ENCODE data around the gene ZHX3. TPM values are rescaled to one million over a fixed set of nuclear protein-coding genes. Genes with fewer than 3 reads are reported as not detected.

Gene ZHX3
- total and polyA plus RNA-seq, 2 donors (not counting 1 experiment from before 2014, with no cell fraction given): 4.3 to 22.2 TPM

GRCh38 chr20:41300886-41301285, 16.6 kb downstream of the ZHX3 start:
- Histone ChIP-seq H2AFZ (ENCODE audit: insufficient read depth, low read depth, low read length, poor library complexity, severe bottlenecking) (no peak overlapping the region), H3K4me2 (replicated peaks; ENCODE audit: low read depth, low read length, poor library complexity, severe bottlenecking) (no peak overlapping the region), H4K20me1 (ENCODE audit: control insufficient read depth, insufficient read depth, low read length, poor library complexity, severe bottlenecking) (no peaks in the 10 kb centered on the region), H3K27ac (ENCODE audit: low read length in 2 of 2) (no peak overlapping the region), H3K36me3 (replicated peaks in 1 of 2; ENCODE audit: control extremely low read depth in 1 of 2, control insufficient read depth in 1 of 2, extremely low read depth in 1 of 2, insufficient read depth in 2 of 2, low read length in 1 of 2) (no peaks in the 10 kb centered on the region), H3K4me1 (ENCODE audit: control insufficient read depth in 2 of 2, insufficient read depth in 2 of 2, low read length in 2 of 2) (peaks cover 8 to 10% of the 10 kb centered on the region in 2 donors), H3K27me3 (replicated peaks in 1 of 4; ENCODE audit: control extremely low read depth in 1 of 4, control insufficient read depth in 3 of 4, insufficient read depth in 4 of 4, low read length in 3 of 4) (no peaks in the 10 kb centered on the region), H3K9ac (ENCODE audit: low read length) (no peak overlapping the region), H3K79me2 (ENCODE audit: control insufficient read depth, insufficient read depth, low read length) (peaks cover 30% of the 10 kb centered on the region), H3K4me3 (ENCODE audit: control extremely low read depth in 1 of 5, extremely low read depth in 1 of 5, insufficient read depth in 1 of 5, low read depth in 2 of 5, low read length in 4 of 5) (no peak overlapping the region), H3K9me3 (ENCODE audit: control extremely low read depth in 1 of 3, control insufficient read depth in 2 of 3, insufficient read depth in 1 of 3, low read length in 2 of 3) (no peaks in the 10 kb centered on the region)
- no peak for DNase-seq
- ATAC-seq (ENCODE audit: low read depth): no peak
- 100% methylated on average over 4 of the region's 4 CpGs for WGBS (ENCODE audit: insufficient coverage)
- Mint-ChIP-seq H3K4me1 (peaks cover 4% of the 10 kb centered on the region), H3K27ac (no peak overlapping the region), H3K4me3 (no peak overlapping the region), H3K9me3 (ENCODE audit: insufficient read depth) (no peaks in the 10 kb centered on the region), H3K27me3 (no peaks in the 10 kb centered on the region)
- ChIA-PET CTCF (no interaction called here), POLR2A (no interaction called here)
- TF ChIP-seq, protein P1, sequence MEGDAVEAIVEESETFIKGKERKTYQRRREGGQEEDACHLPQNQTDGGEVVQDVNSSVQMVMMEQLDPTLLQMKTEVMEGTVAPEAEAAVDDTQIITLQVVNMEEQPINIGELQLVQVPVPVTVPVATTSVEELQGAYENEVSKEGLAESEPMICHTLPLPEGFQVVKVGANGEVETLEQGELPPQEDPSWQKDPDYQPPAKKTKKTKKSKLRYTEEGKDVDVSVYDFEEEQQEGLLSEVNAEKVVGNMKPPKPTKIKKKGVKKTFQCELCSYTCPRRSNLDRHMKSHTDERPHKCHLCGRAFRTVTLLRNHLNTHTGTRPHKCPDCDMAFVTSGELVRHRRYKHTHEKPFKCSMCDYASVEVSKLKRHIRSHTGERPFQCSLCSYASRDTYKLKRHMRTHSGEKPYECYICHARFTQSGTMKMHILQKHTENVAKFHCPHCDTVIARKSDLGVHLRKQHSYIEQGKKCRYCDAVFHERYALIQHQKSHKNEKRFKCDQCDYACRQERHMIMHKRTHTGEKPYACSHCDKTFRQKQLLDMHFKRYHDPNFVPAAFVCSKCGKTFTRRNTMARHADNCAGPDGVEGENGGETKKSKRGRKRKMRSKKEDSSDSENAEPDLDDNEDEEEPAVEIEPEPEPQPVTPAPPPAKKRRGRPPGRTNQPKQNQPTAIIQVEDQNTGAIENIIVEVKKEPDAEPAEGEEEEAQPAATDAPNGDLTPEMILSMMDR (IDR thresholded peaks at IDR 0.05): no peak
- no peak for TF ChIP-seq EZH2 (IDR thresholded peaks at IDR 0.05; ENCODE audit: borderline replicate concordance, insufficient read depth, low read depth, low read length, poor library complexity, severe bottlenecking)
- intact Hi-C loops (cut with micrococcal nuclease): no loop called here

GRCh38 chr20:41300383-41300782, 17.1 kb downstream of the ZHX3 start:
- H3K4me1 ChIP-seq (ENCODE audit: control insufficient read depth in 2 of 2, insufficient read depth in 2 of 2, low read length in 2 of 2): peaks cover 8 to 10% of the 10 kb centered on the region in 2 donors
- intact Hi-C loops (cut with micrococcal nuclease): no loop called here
- Mint-ChIP-seq H3K9me3 (ENCODE audit: insufficient read depth) (no peaks in the 10 kb centered on the region), H3K4me3 (no peak overlapping the region), H3K27ac (no peak overlapping the region), H3K27me3 (no peaks in the 10 kb centered on the region), H3K4me1 (peaks cover 4% of the 10 kb centered on the region)
- DNase-seq (no peak), ATAC-seq (ENCODE audit: low read depth) (no peak)
- ChIA-PET POLR2A (interaction anchor here (0.6 kb wide), 1 partner anchor 10 kb away, joined by 3 read pairs; no protein-coding TSS in a partner anchor), CTCF (no interaction called here)
- no peaks in the 10 kb centered on the region for H4K20me1 ChIP-seq (ENCODE audit: control insufficient read depth, insufficient read depth, low read length, poor library complexity, severe bottlenecking)
- H3K9ac ChIP-seq (ENCODE audit: low read length): no peak overlapping the region
- TF ChIP-seq EZH2 (IDR thresholded peaks at IDR 0.05; ENCODE audit: borderline replicate concordance, insufficient read depth, low read depth, low read length, poor library complexity, severe bottlenecking): no peak
- TF ChIP-seq, protein P1 (IDR thresholded peaks at IDR 0.05): no peak
- H2AFZ ChIP-seq (ENCODE audit: insufficient read depth, low read depth, low read length, poor library complexity, severe bottlenecking): no peak overlapping the region
- H3K27me3 ChIP-seq (replicated peaks in 1 of 4; ENCODE audit: control extremely low read depth in 1 of 4, control insufficient read depth in 3 of 4, insufficient read depth in 4 of 4, low read length in 3 of 4): no peaks in the 10 kb centered on the region
- no peaks in the 10 kb centered on the region for H3K36me3 ChIP-seq (replicated peaks in 1 of 2; ENCODE audit: control extremely low read depth in 1 of 2, control insufficient read depth in 1 of 2, extremely low read depth in 1 of 2, insufficient read depth in 2 of 2, low read length in 1 of 2)
- no peaks in the 10 kb centered on the region for H3K9me3 ChIP-seq (ENCODE audit: control extremely low read depth in 1 of 3, control insufficient read depth in 2 of 3, insufficient read depth in 1 of 3, low read length in 2 of 3)
- H3K4me2 ChIP-seq (replicated peaks; ENCODE audit: low read depth, low read length, poor library complexity, severe bottlenecking): no peak overlapping the region
- peaks cover 30% of the 10 kb centered on the region for H3K79me2 ChIP-seq (ENCODE audit: control insufficient read depth, insufficient read depth, low read length)
- no peak overlapping the region for H3K27ac ChIP-seq (ENCODE audit: low read length in 2 of 2)
- H3K4me3 ChIP-seq (ENCODE audit: control extremely low read depth in 1 of 5, extremely low read depth in 1 of 5, insufficient read depth in 1 of 5, low read depth in 2 of 5, low read length in 4 of 5): no peak overlapping the region
- WGBS (ENCODE audit: insufficient coverage): 71% methylated on average over 1 of the region's 3 CpGs

All from B cell (primary cell).